Esophagus muscularis mucosa (tissue), 3 donors: ENCODE measurements around the gene GPR62.
A peak's percentile ranks its signal among the peaks of the same experiment; 100 is the strongest.

Experiments
- CTCF ChIP-seq, 3 experiments: fragments of 200-600 bp in 2 of 3; fragments of 450-650 bp in 1 of 3; sonication (generic) in 2 of 3; IDR thresholded peaks; one replicate each; pipeline ENCODE4 v1.5.1; 2017 to 2019; ENCODE audit warnings: antibody characterized with exemption in 3 of 3, mild to moderate bottlenecking in 2 of 3, moderate library complexity in 1 of 3
- EP300 ChIP-seq: sonication (generic); formaldehyde crosslinking; IDR thresholded peaks from one replicate; pipeline ENCODE4 v1.6.1; 2017; ENCODE audit warnings: antibody characterized with exemption

DNA sequence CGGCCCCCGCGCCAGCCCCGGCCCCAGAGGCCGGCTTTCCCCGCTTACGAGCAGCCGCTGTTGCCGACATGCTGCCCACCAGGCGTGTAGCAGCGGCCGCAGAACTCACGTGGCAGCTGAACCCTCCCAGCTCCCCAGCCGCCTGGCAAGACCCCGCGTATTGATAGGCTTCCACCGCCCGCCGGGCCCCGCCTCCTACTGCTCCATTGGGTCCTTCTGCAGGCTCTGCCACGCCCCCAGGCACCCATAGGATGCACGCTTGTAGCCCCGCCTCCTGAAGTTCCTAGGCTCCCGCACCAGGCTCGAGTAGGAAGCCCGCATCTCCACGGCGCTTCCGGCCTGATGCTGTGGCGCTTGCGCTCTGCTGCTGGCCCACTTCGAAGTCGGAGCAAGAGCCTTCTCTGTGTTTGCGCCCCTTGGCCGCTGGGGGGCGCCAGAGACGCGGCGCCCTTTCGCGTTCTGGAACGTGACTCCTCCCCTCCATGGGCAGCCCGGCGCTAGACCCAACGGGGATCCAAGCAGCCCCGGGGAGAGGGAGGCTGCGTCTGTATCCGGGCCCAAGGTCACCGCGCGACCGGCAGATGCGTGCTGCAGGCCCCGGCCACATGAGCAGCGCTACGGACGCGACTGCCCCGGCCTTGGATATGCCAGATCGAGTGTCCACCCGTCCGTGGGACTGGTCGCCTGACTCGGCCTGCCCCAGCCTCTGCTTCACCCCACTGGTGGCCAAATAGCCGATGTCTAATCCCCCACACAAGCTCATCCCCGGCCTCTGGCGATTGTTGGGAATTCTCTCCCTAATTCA is 13.2 kb upstream of the GPR62 start, which contains the start of the genes PARP3 and RRP9:
- TF ChIP-seq EP300 (no peak), CTCF (IDR thresholded peaks at IDR 0.05) (peak; percentile 99 to 100 (median 99))
